ENCODE results near the gene CLEC2D.
"Not testable (repeated sequence)": the region's sequence is repeated elsewhere in the genome, so short reads cannot be mapped to it uniquely, and the experiment has no call there.

The CLEC2D gene

GRCh38 chr12:9660046-9660445, 9.5 kb upstream of the CLEC2D start:
- DNase-seq (ENCODE audit: low spot score), result no peak

GRCh38 chr12:9661720-9662119, 7.8 kb upstream of the CLEC2D start:
- DNase-seq (ENCODE audit: low spot score), result no peak

GRCh38 chr12:9662488-9662887, 7.0 kb upstream of the CLEC2D start:
- peak; percentile 33 for DNase-seq (ENCODE audit: low spot score)

- DNase-seq (ENCODE audit: low spot score), result peak; percentile 5
Measured at GRCh38 chr12:9667403-9668160, 1.9 kb upstream of the CLEC2D start.

GRCh38 chr12:9668161-9669018, 1.1 kb upstream of the CLEC2D start:
- DNase-seq (ENCODE audit: low spot score), result no peak

GRCh38 chr12:9669019-9669326, 540 bp upstream of the CLEC2D start:
- no peak for DNase-seq (ENCODE audit: low spot score)

GRCh38 chr12:9672340-9672739, 2.8 kb downstream of the CLEC2D start:
- not testable (repeated sequence) for DNase-seq (ENCODE audit: low spot score)

GRCh38 chr12:9673404-9674225, 4.1 kb downstream of the CLEC2D start:
- DNase-seq (ENCODE audit: low spot score), result peak; percentile 92

- DNase-seq (ENCODE audit: low spot score), result no peak
Measured at GRCh38 chr12:9674226-9674590, 4.7 kb downstream of the CLEC2D start.

- not testable (repeated sequence) for DNase-seq (ENCODE audit: low spot score)
Measured at GRCh38 chr12:9682508-9682907, 13.0 kb downstream of the CLEC2D start.

GRCh38 chr12:9682949-9683348, 13.4 kb downstream of the CLEC2D start:
- not testable (repeated sequence) for DNase-seq (ENCODE audit: low spot score)

- DNase-seq (ENCODE audit: low spot score), result not testable (repeated sequence)
Measured at GRCh38 chr12:9685366-9685765, 15.9 kb downstream of the CLEC2D start.

- DNase-seq (ENCODE audit: low spot score), result no peak
Measured at GRCh38 chr12:9685915-9686314, 16.4 kb downstream of the CLEC2D start.

GRCh38 chr12:9687228-9687627, 17.7 kb downstream of the CLEC2D start:
- peak; percentile 86 for DNase-seq (ENCODE audit: low spot score)

GRCh38 chr12:9692909-9693308, 23.4 kb downstream of the CLEC2D start:
- no peak for DNase-seq (ENCODE audit: low spot score)

- DNase-seq (ENCODE audit: low spot score), result no peak
Measured at GRCh38 chr12:9694241-9694640, 24.7 kb downstream of the CLEC2D start.

GRCh38 chr12:9695150-9695549, 25.6 kb downstream of the CLEC2D start:
- not testable (repeated sequence) for DNase-seq (ENCODE audit: low spot score)

GRCh38 chr12:9695661-9696060, 26.1 kb downstream of the CLEC2D start:
- not testable (repeated sequence) for DNase-seq (ENCODE audit: low spot score)

GRCh38 chr12:9697619-9698018, 28.1 kb downstream of the CLEC2D start:
- DNase-seq (ENCODE audit: low spot score), result no peak

GRCh38 chr12:9698681-9699080, 29.2 kb downstream of the CLEC2D start:
- no peak for DNase-seq (ENCODE audit: low spot score)

GRCh38 chr12:9699269-9699897, 29.9 kb downstream of the CLEC2D start:
- no peak for DNase-seq (ENCODE audit: low spot score)
